K562 (cell line): ENCODE measurements around the gene ARID4B. TPM values are rescaled to one million over a fixed set of nuclear protein-coding genes. Genes with fewer than 3 reads are reported as not detected.

Experiments used
- BRD9 ChIP-seq: fragments of 450-650 bp; IDR thresholded peaks from 2 replicates; pipeline ENCODE4 v1.6.1; 2018; ENCODE audit warnings: low read depth; ENCODE audit not compliant: partially characterized antibody
- CEBPG ChIP-seq, 3 experiments: fragments of 200-800 bp in 1 of 3; sonication (Bioruptor generic) in 1 of 3; sonication (generic) in 1 of 3; formaldehyde crosslinking in 1 of 3; IDR thresholded peaks in 2 of 3; conservative IDR thresholded peaks in 1 of 3; 2 replicates each; pipeline versions ENCODE4 v1.6.1 to v1.8.0; 2016 to 2022; ENCODE audit warnings: missing compliant biosample characterization in 2 of 3, missing genetic modification characterization in 2 of 3, mild to moderate bottlenecking in 1 of 3, missing genetic modification reagents in 1 of 3
- CTBP1 ChIP-seq: fragments of 450-650 bp; IDR thresholded peaks from 2 replicates; pipeline ENCODE4 v1.6.1; 2016; ENCODE audit warnings: borderline replicate concordance
- DEAF1 ChIP-seq: fragments of 450-650 bp; formaldehyde crosslinking; IDR thresholded peaks from 2 replicates; pipeline ENCODE4 v1.4.0; 2020; ENCODE audit warnings: mild to moderate bottlenecking, moderate library complexity
- HNRNPL ChIP-seq: fragments of 200-400 bp; formaldehyde crosslinking; IDR thresholded peaks from 2 replicates; pipeline ENCODE4 v1.6.1; 2017; ENCODE audit warnings: low read depth, mild to moderate bottlenecking, low read length
- MAZ ChIP-seq, 2 experiments: fragments of 450-650 bp in 1 of 2; sonication (generic) in 1 of 2; formaldehyde crosslinking; IDR thresholded peaks in 1 of 2; conservative IDR thresholded peaks in 1 of 2; 2 replicates each; pipeline versions ENCODE4 v1.4.0 to v1.5.0; 2020; ENCODE audit warnings: mild to moderate bottlenecking in 1 of 2, missing genetic modification reagents in 1 of 2
- MBD2 ChIP-seq: sonication (generic); IDR thresholded peaks from 2 replicates; pipeline ENCODE4 v1.6.1; 2016; ENCODE audit warnings: low read depth, borderline replicate concordance
- POLR2H ChIP-seq: IDR thresholded peaks from 2 replicates; pipeline ENCODE4 v1.6.1; 2016; ENCODE audit warnings: missing genetic modification characterization, low read depth, mild to moderate bottlenecking, control low read depth, missing compliant biosample characterization, moderate library complexity
- SIN3A ChIP-seq, 2 experiments: fragments of 150-350 bp in 1 of 2; IDR thresholded peaks; 2 replicates each; pipeline ENCODE4 v1.6.1; 2011 to 2016; ENCODE audit warnings: borderline replicate concordance in 2 of 2, low read depth in 2 of 2, low read length in 2 of 2, mild to moderate bottlenecking in 2 of 2, moderate library complexity in 2 of 2; ENCODE audit not compliant: control insufficient read depth in 1 of 2
- TFE3 ChIP-seq: fragments of 450-650 bp; formaldehyde crosslinking; IDR thresholded peaks from 2 replicates; pipeline ENCODE4 v1.4.0; 2020; ENCODE audit warnings: mild to moderate bottlenecking, mixed read lengths
- ZBTB17 ChIP-seq: fragments of 450-650 bp; formaldehyde crosslinking; IDR thresholded peaks from 2 replicates; pipeline ENCODE4 v1.4.0; 2020; ENCODE audit warnings: mild to moderate bottlenecking
- ZNF184 ChIP-seq: sonication (generic); formaldehyde crosslinking; IDR thresholded peaks from 2 replicates; pipeline ENCODE4 v1.5.0; 2020; ENCODE audit warnings: missing genetic modification reagents
- ZNF23 ChIP-seq: fragments of 250-450 bp; sonication (Bioruptor Pico); IDR thresholded peaks from 2 replicates; pipeline ENCODE4 v1.4.0; 2020; ENCODE audit warnings: mild to moderate bottlenecking
- polyA plus RNA-seq, 8 experiments: library from polyadenylated mRNA; depleted of rRNA in 4 of 8; stranded (reverse) in 5 of 8; unstranded in 3 of 8; fragments of >200 nt; fragmentation: Nextera tagmentation in 2 of 8; fragmentation: Illumina TruSeq in 1 of 8; extraction: Ambion mirVana in 2 of 8; extraction: Trizol in 1 of 8; gene quantifications; 2 replicates each; pipeline versions ENCODE4 v1.2.1 to v1.2.3, GENCODE V29; 2011 to 2014; ENCODE audit warnings: inconsistent platforms in 1 of 8, missing spikeins in 1 of 8
- total RNA-seq, 7 experiments: library from RNA; depleted of rRNA in 6 of 7; stranded (reverse); fragments of >200 nt in 6 of 7; fragmentation: Illumina TruSeq in 2 of 7; extraction: Trizol in 2 of 7; gene quantifications; 2 replicates each; pipeline versions ENCODE4 v1.2.1 to v1.2.3, GENCODE V29; 2011 to 2021; ENCODE audit warnings: low replicate concordance in 1 of 7
- TF ChIP-seq, protein P1 (sequence below): fragments of 250-450 bp; sonication (Bioruptor Pico); IDR thresholded peaks from 2 replicates; pipeline ENCODE4 v1.8.0; 2021; ENCODE audit warnings: moderate library complexity, mild to moderate bottlenecking, inconsistent platforms
- TF ChIP-seq, protein P2 (sequence below): fragments of 250-450 bp; sonication (Bioruptor Pico); IDR thresholded peaks from 2 replicates; pipeline ENCODE4 v1.5.0; 2020; ENCODE audit warnings: mild to moderate bottlenecking
- TF ChIP-seq, protein P3 (sequence below), 2 experiments: fragments of 450-650 bp in 1 of 2; sonication (generic) in 1 of 2; formaldehyde crosslinking in 1 of 2; IDR thresholded peaks in 1 of 2; conservative IDR thresholded peaks in 1 of 2; 2 replicates each; pipeline versions ENCODE4 v1.6.1 to v1.8.1; 2016 to 2023; ENCODE audit warnings: mild to moderate bottlenecking in 2 of 2, moderate library complexity in 2 of 2, inconsistent platforms in 1 of 2, missing genetic modification reagents in 1 of 2

Gene ARID4B
- total and polyA plus RNA-seq, 9 of the 15 experiments (the other 6 are each of a cell fraction or from before 2014, with no cell fraction given): 8.4 to 38.9 (median 18.5) TPM

GRCh38 chr1:235328271-235329138 is 526 bp upstream of the ARID4B start, which contains the start of gene GGPS1 (continued):
- TF ChIP-seq MAZ (CRISPR knock-in tag; conservative IDR thresholded peaks at IDR 0.05 in 1 of 2, IDR thresholded peaks at IDR 0.05 in 1 of 2) (peak; percentile 79 to 91), ZBTB17 (CRISPR knock-in tag) (no peak), BRD9 (peak; percentile 55), ZNF184 (CRISPR knock-in tag) (no peak), ZNF23 (no peak), TFE3 (CRISPR knock-in tag) (no peak), MBD2 (peak; percentile 89), POLR2H (tag) (peak; percentile 97), CTBP1 (peak; percentile 67; the same call in 1 of the 2 replicates), DEAF1 (CRISPR knock-in tag) (no peak; the same call in 1 of the 2 replicates), HNRNPL (no peak), SIN3A (IDR thresholded peaks at IDR 0.05; ENCODE audit: borderline replicate concordance in 2 of 2, control insufficient read depth in 1 of 2, low read depth in 2 of 2, low read length in 2 of 2) (peak in 1 of 2 experiments; percentile 73; a peak in 2 of 4 replicates), CEBPG (CRISPR knock-in tag; IDR thresholded peaks at IDR 0.05) (no peak; the same call in 1 of the 2 replicates), CEBPG (tag; conservative IDR thresholded peaks at IDR 0.05 in 1 of 2, IDR thresholded peaks at IDR 0.05 in 1 of 2) (0 out of 4 replicates have a peak, but pooled peaks of 1 of the 2 experiments have one; percentile 26)
- TF ChIP-seq, protein P1, sequence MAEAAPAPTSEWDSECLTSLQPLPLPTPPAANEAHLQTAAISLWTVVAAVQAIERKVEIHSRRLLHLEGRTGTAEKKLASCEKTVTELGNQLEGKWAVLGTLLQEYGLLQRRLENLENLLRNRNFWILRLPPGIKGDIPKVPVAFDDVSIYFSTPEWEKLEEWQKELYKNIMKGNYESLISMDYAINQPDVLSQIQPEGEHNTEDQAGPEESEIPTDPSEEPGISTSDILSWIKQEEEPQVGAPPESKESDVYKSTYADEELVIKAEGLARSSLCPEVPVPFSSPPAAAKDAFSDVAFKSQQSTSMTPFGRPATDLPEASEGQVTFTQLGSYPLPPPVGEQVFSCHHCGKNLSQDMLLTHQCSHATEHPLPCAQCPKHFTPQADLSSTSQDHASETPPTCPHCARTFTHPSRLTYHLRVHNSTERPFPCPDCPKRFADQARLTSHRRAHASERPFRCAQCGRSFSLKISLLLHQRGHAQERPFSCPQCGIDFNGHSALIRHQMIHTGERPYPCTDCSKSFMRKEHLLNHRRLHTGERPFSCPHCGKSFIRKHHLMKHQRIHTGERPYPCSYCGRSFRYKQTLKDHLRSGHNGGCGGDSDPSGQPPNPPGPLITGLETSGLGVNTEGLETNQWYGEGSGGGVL (CRISPR knock-in tag): no peak
- TF ChIP-seq, protein P2, sequence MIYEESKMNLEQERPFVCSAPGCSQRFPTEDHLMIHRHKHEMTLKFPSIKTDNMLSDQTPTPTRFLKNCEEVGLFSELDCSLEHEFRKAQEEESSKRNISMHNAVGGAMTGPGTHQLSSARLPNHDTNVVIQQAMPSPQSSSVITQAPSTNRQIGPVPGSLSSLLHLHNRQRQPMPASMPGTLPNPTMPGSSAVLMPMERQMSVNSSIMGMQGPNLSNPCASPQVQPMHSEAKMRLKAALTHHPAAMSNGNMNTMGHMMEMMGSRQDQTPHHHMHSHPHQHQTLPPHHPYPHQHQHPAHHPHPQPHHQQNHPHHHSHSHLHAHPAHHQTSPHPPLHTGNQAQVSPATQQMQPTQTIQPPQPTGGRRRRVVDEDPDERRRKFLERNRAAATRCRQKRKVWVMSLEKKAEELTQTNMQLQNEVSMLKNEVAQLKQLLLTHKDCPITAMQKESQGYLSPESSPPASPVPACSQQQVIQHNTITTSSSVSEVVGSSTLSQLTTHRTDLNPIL: no peak
- TF ChIP-seq, protein P3, sequence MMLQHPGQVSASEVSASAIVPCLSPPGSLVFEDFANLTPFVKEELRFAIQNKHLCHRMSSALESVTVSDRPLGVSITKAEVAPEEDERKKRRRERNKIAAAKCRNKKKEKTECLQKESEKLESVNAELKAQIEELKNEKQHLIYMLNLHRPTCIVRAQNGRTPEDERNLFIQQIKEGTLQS (IDR thresholded peaks at IDR 0.05): peak; percentile 68
- TF ChIP-seq, protein P3 (CRISPR knock-in tag; conservative IDR thresholded peaks at IDR 0.05): no peak
